ENCODE results near the gene TTC7B.
"Not testable (repeated sequence)": the region's sequence is repeated elsewhere in the genome, so short reads cannot be mapped to it uniquely, and the experiment has no call there.

Gene TTC7B

GRCh38 chr14:90827919-90828610, 11.8 kb upstream of the TTC7B start:
- peak overlapping the region; percentile 32 for H3K27ac ChIP-seq
- peak overlapping the region; percentile 86 for H3K4me2 ChIP-seq (ENCODE audit: low read length)
- no peak overlapping the region for H3K9ac ChIP-seq
- no peaks in the 10 kb centered on the region for H3K79me2 ChIP-seq
- H3K4me3 ChIP-seq (ENCODE audit: low read depth, low read length) = peak overlapping the region; percentile 46
- H3K27me3 ChIP-seq (ENCODE audit: control insufficient read depth, insufficient read depth, low read length) = no peaks in the 10 kb centered on the region
- H2AFZ ChIP-seq = peak overlapping the region; percentile 76
- no peaks in the 10 kb centered on the region for H3K36me3 ChIP-seq (ENCODE audit: control insufficient read depth, insufficient read depth, low read length)
- H3K9me3 ChIP-seq (ENCODE audit: control insufficient read depth, low read length) = no peaks in the 10 kb centered on the region
- no peaks in the 10 kb centered on the region for H3K4me1 ChIP-seq
- no peak for TF ChIP-seq CTCF (IDR thresholded peaks at IDR 0.05)

DNA sequence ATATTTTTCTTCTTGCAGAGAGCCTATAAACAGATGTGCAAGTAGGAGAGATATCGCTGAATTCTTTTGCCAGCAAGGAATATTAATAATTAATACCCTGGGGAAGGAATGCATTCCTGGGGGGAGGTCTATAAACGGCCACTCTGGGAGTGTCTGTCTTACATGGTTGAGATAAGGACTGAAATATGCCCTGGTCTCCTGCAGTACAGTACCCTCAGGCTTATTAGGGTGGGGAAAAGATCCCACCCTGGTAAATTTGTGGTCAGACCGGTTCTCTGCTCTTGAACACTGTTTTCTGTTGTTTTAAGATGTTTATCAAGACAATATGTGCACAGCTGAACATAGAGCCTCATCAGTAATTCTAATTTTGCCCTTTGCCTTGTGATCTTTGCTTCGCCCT, 7.3 kb upstream of the TTC7B start:
- H3K36me3 ChIP-seq (ENCODE audit: control insufficient read depth, insufficient read depth, low read length); H3K27ac ChIP-seq; H3K4me1 ChIP-seq; H3K4me2 ChIP-seq (ENCODE audit: low read length); H3K9me3 ChIP-seq (ENCODE audit: control insufficient read depth, low read length); H3K9ac ChIP-seq; H3K27me3 ChIP-seq (ENCODE audit: control insufficient read depth, insufficient read depth, low read length); H3K4me3 ChIP-seq (ENCODE audit: low read depth, low read length); H3K79me2 ChIP-seq; H2AFZ ChIP-seq: not testable (repeated sequence)

- H3K4me3 ChIP-seq (ENCODE audit: low read depth, low read length) = no peak overlapping the region
- peaks cover 3% of the 10 kb centered on the region for H3K4me1 ChIP-seq
- H3K9ac ChIP-seq = no peak overlapping the region
- no peak overlapping the region for H3K4me2 ChIP-seq (ENCODE audit: low read length)
- no peak overlapping the region for H3K27ac ChIP-seq
- H2AFZ ChIP-seq = no peak overlapping the region
- H3K36me3 ChIP-seq (ENCODE audit: control insufficient read depth, insufficient read depth, low read length) = no peaks in the 10 kb centered on the region
- no peaks in the 10 kb centered on the region for H3K79me2 ChIP-seq
- TF ChIP-seq CTCF (IDR thresholded peaks at IDR 0.05) = no peak
- no peaks in the 10 kb centered on the region for H3K27me3 ChIP-seq (ENCODE audit: control insufficient read depth, insufficient read depth, low read length)
- no peaks in the 10 kb centered on the region for H3K9me3 ChIP-seq (ENCODE audit: control insufficient read depth, low read length)
These were observed 4.7 kb upstream of the TTC7B start for GRCh38 chr14:90820958-90821357.

- Histone ChIP-seq H3K36me3 (ENCODE audit: control insufficient read depth, insufficient read depth, low read length) (no peaks in the 10 kb centered on the region), H3K4me3 (ENCODE audit: low read depth, low read length) (no peak overlapping the region), H3K27me3 (ENCODE audit: control insufficient read depth, insufficient read depth, low read length) (no peaks in the 10 kb centered on the region), H3K9ac (no peak overlapping the region), H3K4me2 (ENCODE audit: low read length) (no peak overlapping the region), H2AFZ (no peak overlapping the region), H3K79me2 (peaks cover 7% of the 10 kb centered on the region), H3K9me3 (ENCODE audit: control insufficient read depth, low read length) (no peaks in the 10 kb centered on the region), H3K27ac (no peak overlapping the region), H3K4me1 (peaks cover 10% of the 10 kb centered on the region)
- TF ChIP-seq CTCF (IDR thresholded peaks at IDR 0.05) = no peak
These were observed 3.6 kb upstream of the TTC7B start for GRCh38 chr14:90819734-90820393.

- TF ChIP-seq CTCF (IDR thresholded peaks at IDR 0.05) = no peak
- Histone ChIP-seq H3K27ac (no peak overlapping the region), H3K9ac (no peak overlapping the region)
These were observed 2.5 kb upstream of the TTC7B start for GRCh38 chr14:90818715-90819114.

More at GRCh38 chr14:90818715-90819114, 2.5 kb upstream of the TTC7B start:
- no peaks in the 10 kb centered on the region for H3K9me3 ChIP-seq (ENCODE audit: control insufficient read depth, low read length)
- H3K4me2 ChIP-seq (ENCODE audit: low read length) = no peak overlapping the region
- no peak overlapping the region for H3K4me3 ChIP-seq (ENCODE audit: low read depth, low read length)
- H2AFZ ChIP-seq = no peak overlapping the region
- no peaks in the 10 kb centered on the region for H3K36me3 ChIP-seq (ENCODE audit: control insufficient read depth, insufficient read depth, low read length)
- peaks cover 8% of the 10 kb centered on the region for H3K79me2 ChIP-seq
- no peaks in the 10 kb centered on the region for H3K27me3 ChIP-seq (ENCODE audit: control insufficient read depth, insufficient read depth, low read length)
- peaks cover 19% of the 10 kb centered on the region for H3K4me1 ChIP-seq

Measured in parathyroid adenoma (tissue), 2 donors.